ENCODE data around the gene BMP6.

- TF ChIP-seq CTCF (conservative IDR thresholded peaks at IDR 0.05) (peak; percentile 59), ZFX (IDR thresholded peaks at IDR 0.05) (no peak)
Measured at GRCh38 chr6:7721649-7722048, 4.2 kb upstream of the BMP6 start.

All from C4-2B (cell line).